Suprapubic skin (tissue), 3 donors: ENCODE measurements around the gene DOC2B.

Experiments used
- POLR2A ChIP-seq, 2 donors: fragments of 450-650 bp; IDR thresholded peaks; one replicate each; pipeline ENCODE4 v1.6.1; 2017; ENCODE audit warnings: antibody characterized with exemption in 2 of 2, mild to moderate bottlenecking in 2 of 2, moderate library complexity in 2 of 2
- TF ChIP-seq, protein P1 (sequence below), 2 donors: fragments of 200-600 bp in 1 of 2; fragments of 450-650 bp in 1 of 2; sonication (generic) in 1 of 2; IDR thresholded peaks; one replicate each; pipeline ENCODE4 v1.5.1; 2016 to 2019; ENCODE audit warnings: antibody characterized with exemption in 2 of 2, mild to moderate bottlenecking in 1 of 2, moderate library complexity in 1 of 2

DNA sequence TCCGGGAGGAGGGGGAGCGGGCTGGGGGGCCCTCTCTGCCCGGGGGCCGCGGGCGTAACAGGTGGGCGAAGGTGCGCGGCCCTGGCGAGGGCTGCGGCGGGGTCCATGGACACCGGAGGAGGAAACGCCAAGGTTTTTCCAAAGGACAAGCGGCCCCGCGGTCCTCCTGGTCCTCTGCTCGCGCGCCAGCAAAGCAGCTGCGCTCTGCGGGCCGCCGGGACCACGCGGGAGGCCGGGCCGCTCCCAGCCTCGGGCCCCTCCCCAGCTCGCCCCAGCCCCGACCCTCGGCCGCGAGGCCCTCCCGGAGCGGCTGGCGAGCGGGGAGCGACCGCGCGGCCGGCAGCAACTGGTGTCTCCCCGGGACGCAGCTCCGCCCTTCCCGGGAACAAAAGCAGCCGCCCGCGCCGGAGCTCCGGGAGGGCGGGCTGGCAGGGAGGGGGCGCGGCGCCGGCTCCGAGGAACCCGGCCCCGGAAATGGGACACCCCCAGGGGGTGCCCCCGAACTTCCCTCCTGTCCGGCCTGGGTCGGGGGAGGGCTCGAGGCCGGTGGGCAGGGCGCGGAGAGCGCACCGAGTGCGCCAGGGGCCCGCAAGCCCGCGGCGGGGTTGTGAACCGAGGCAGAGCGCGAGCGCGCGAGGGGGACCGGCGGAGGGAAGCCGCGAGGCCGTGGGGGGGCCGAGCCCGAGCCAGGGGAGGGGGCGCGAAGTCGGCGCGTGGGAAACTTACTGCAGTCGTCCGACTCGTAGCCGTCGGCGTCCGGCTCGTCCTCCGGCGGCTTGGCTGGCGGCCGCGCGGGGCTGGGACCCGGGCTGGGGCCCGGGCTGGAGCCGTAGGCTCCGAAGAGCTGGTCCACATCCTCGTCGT lies 837 bp downstream of the DOC2B start:
- no peak for TF ChIP-seq POLR2A (IDR thresholded peaks at IDR 0.05)
- TF ChIP-seq, protein P1, sequence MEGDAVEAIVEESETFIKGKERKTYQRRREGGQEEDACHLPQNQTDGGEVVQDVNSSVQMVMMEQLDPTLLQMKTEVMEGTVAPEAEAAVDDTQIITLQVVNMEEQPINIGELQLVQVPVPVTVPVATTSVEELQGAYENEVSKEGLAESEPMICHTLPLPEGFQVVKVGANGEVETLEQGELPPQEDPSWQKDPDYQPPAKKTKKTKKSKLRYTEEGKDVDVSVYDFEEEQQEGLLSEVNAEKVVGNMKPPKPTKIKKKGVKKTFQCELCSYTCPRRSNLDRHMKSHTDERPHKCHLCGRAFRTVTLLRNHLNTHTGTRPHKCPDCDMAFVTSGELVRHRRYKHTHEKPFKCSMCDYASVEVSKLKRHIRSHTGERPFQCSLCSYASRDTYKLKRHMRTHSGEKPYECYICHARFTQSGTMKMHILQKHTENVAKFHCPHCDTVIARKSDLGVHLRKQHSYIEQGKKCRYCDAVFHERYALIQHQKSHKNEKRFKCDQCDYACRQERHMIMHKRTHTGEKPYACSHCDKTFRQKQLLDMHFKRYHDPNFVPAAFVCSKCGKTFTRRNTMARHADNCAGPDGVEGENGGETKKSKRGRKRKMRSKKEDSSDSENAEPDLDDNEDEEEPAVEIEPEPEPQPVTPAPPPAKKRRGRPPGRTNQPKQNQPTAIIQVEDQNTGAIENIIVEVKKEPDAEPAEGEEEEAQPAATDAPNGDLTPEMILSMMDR (IDR thresholded peaks at IDR 0.05): no peak
